ENCODE data around the gene SH3PXD2A. TPM values are rescaled to one million over a fixed set of nuclear protein-coding genes. Genes with fewer than 3 reads are reported as not detected.

SH3PXD2A gene
- total RNA-seq, 2 experiments from 2014 or later, result 7.8 to 8.5 TPM

- H3K27me3 Mint-ChIP-seq (ENCODE audit: low read depth), result no peaks in the 10 kb centered on the region
- no peak for DNase-seq
- intact Hi-C loops (cut with micrococcal nuclease), result no loop called here
- H3K27ac Mint-ChIP-seq, result no peak overlapping the region
- H3K4me3 Mint-ChIP-seq, result no peak overlapping the region
- no peaks in the 10 kb centered on the region for H3K9me3 Mint-ChIP-seq
- H3K36me3 Mint-ChIP-seq (ENCODE audit: low read depth), result no peaks in the 10 kb centered on the region
- no peaks in the 10 kb centered on the region for H3K4me1 Mint-ChIP-seq (ENCODE audit: low read depth)
- CTCF ChIA-PET, result interaction anchor here (1.2 kb wide), 1 partner anchor 86 kb away, joined by 3 read pairs; no protein-coding TSS in a partner anchor
Measured at GRCh38 chr10:103600325-103600724, 255.1 kb downstream of the SH3PXD2A start.

DNA sequence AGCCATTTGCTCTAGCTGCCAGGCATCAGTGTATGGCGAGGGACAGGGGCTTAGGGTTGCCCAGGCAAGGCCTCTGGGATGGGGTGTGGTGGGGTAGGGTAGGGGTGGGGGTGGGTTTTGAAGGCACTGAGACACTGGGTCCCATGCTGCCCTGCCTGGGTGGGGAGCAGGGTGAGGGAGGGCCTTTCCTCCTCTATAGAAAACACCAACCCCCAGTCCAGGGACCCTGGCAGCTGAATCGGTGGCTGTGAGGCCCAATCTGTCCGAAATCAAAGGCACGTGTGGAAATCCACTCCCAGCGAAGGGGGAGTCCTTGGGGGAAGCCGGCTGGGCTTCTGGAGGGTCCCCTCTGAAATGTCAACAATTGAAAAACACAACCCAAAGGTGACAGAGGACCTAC, 255.5 kb downstream of the SH3PXD2A start:
- no peak for DNase-seq
- no peaks in the 10 kb centered on the region for H3K4me1 Mint-ChIP-seq (ENCODE audit: low read depth)
- H3K27me3 Mint-ChIP-seq (ENCODE audit: low read depth), result no peaks in the 10 kb centered on the region
- intact Hi-C loops (cut with micrococcal nuclease), result loop anchor here (1.0 to 2.0 kb wide), 2 partner anchors 86 to 259 kb away; no protein-coding TSS in a partner anchor
- H3K4me3 Mint-ChIP-seq, result no peak overlapping the region
- no peaks in the 10 kb centered on the region for H3K36me3 Mint-ChIP-seq (ENCODE audit: low read depth)
- CTCF ChIA-PET, result interaction anchor here (1.4 to 4.1 kb wide), 3 partner anchors 10 to 90 kb away, joined by 3 to 29 read pairs (median 9); no protein-coding TSS in a partner anchor
- no peak overlapping the region for H3K27ac Mint-ChIP-seq
- H3K9me3 Mint-ChIP-seq, result no peaks in the 10 kb centered on the region

- no peak for DNase-seq
- Mint-ChIP-seq H3K27me3 (ENCODE audit: low read depth) (no peaks in the 10 kb centered on the region), H3K36me3 (ENCODE audit: low read depth) (no peaks in the 10 kb centered on the region), H3K9me3 (no peaks in the 10 kb centered on the region), H3K4me3 (no peak overlapping the region), H3K4me1 (ENCODE audit: low read depth) (no peaks in the 10 kb centered on the region), H3K27ac (no peak overlapping the region)
- intact Hi-C loops (cut with micrococcal nuclease), result loop anchor here (1.0 to 2.0 kb wide), 2 partner anchors 87 to 260 kb away; no protein-coding TSS in a partner anchor
- CTCF ChIA-PET, result interaction anchor here (1.0 to 4.1 kb wide), 4 partner anchors 10 to 98 kb away, joined by 3 to 29 read pairs (median 6); no protein-coding TSS in a partner anchor
Measured at GRCh38 chr10:103599211-103599610, 256.2 kb downstream of the SH3PXD2A start.

- CTCF ChIA-PET, result interaction anchor here (0.7 to 4.1 kb wide), 7 partner anchors 11 to 253 kb away, joined by 3 to 29 read pairs (median 3); no protein-coding TSS in a partner anchor
- Mint-ChIP-seq H3K9me3 (no peaks in the 10 kb centered on the region), H3K27ac (no peak overlapping the region)
Measured at GRCh38 chr10:103598654-103599115, 256.7 kb downstream of the SH3PXD2A start.

GRCh38 chr10:103597003-103597402, 258.4 kb downstream of the SH3PXD2A start:
- Mint-ChIP-seq H3K4me1 (ENCODE audit: low read depth) (no peaks in the 10 kb centered on the region), H3K27ac (no peak overlapping the region), H3K27me3 (ENCODE audit: low read depth) (no peaks in the 10 kb centered on the region), H3K36me3 (ENCODE audit: low read depth) (no peaks in the 10 kb centered on the region), H3K9me3 (no peaks in the 10 kb centered on the region), H3K4me3 (no peak overlapping the region)
- CTCF ChIA-PET, result interaction anchor here (0.6 to 4.1 kb wide), 5 partner anchors 9 to 92 kb away, joined by 3 to 29 read pairs (median 3); no protein-coding TSS in a partner anchor
- no peak for DNase-seq
- intact Hi-C loops (cut with micrococcal nuclease), result no loop called here

More at GRCh38 chr10:103598654-103599115, 256.7 kb downstream of the SH3PXD2A start:
- intact Hi-C loops (cut with micrococcal nuclease), result loop anchor here (1.0 to 2.0 kb wide), 2 partner anchors 88 to 260 kb away; no protein-coding TSS in a partner anchor
- Mint-ChIP-seq H3K27me3 (ENCODE audit: low read depth) (no peaks in the 10 kb centered on the region), H3K4me1 (ENCODE audit: low read depth) (no peaks in the 10 kb centered on the region), H3K4me3 (no peak overlapping the region), H3K36me3 (ENCODE audit: low read depth) (no peaks in the 10 kb centered on the region)
- DNase-seq, result peak; percentile 60

GRCh38 chr10:103595933-103596726, 259.2 kb downstream of the SH3PXD2A start:
- H3K9me3 Mint-ChIP-seq, result no peaks in the 10 kb centered on the region
- no peaks in the 10 kb centered on the region for H3K36me3 Mint-ChIP-seq (ENCODE audit: low read depth)
- no peak overlapping the region for H3K4me3 Mint-ChIP-seq
- intact Hi-C loops (cut with micrococcal nuclease), result no loop called here
- CTCF ChIA-PET, result interaction anchor here (0.6 to 4.1 kb wide), 4 partner anchors 9 to 91 kb away, joined by 3 to 29 read pairs (median 3); no protein-coding TSS in a partner anchor
- H3K27ac Mint-ChIP-seq, result no peak overlapping the region
- no peaks in the 10 kb centered on the region for H3K4me1 Mint-ChIP-seq (ENCODE audit: low read depth)
- DNase-seq, result no peak
- H3K27me3 Mint-ChIP-seq (ENCODE audit: low read depth), result no peaks in the 10 kb centered on the region

DNA sequence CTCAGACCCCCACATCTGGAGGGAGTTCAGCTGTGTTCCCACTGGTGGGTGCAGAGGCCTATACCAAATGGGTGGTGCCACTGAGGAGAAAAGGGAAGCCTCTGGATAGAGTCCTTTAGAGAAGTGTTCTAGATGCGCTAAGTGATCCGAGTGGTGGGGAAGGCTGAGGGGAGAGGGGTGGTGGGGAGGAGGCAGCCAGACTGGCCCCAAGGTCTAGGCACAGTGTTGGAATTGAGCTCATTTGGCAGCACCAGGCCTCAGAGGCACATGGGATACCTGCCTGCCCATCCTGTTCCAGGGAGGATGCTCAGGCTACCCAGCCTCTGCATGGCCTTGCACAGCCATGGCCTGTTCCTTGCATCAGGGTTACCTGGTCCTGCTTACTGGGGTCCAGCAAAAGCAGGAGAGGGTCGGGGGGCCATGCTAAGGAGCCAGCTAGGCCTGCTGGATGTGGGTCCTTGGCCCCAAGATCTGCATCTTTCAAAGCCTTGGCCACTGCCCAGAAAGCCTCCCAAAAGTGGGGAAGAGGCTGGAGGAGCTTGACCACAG, 262.3 kb downstream of the SH3PXD2A start:
- Mint-ChIP-seq H3K4me3 (no peak overlapping the region), H3K27ac (no peak overlapping the region), H3K36me3 (ENCODE audit: low read depth) (no peaks in the 10 kb centered on the region), H3K9me3 (no peaks in the 10 kb centered on the region), H3K27me3 (ENCODE audit: low read depth) (no peaks in the 10 kb centered on the region), H3K4me1 (ENCODE audit: low read depth) (no peaks in the 10 kb centered on the region)
- CTCF ChIA-PET, result interaction anchor here (0.6 to 3.1 kb wide), 9 partner anchors 9 to 255 kb away, joined by 3 to 12 read pairs (median 5); no protein-coding TSS in a partner anchor
- intact Hi-C loops (cut with micrococcal nuclease), result loop anchor here (2.0 to 5.0 kb wide), 2 partner anchors 101 to 176 kb away; partner anchors contain the start of gene NEURL1
- no peak for DNase-seq

DNA sequence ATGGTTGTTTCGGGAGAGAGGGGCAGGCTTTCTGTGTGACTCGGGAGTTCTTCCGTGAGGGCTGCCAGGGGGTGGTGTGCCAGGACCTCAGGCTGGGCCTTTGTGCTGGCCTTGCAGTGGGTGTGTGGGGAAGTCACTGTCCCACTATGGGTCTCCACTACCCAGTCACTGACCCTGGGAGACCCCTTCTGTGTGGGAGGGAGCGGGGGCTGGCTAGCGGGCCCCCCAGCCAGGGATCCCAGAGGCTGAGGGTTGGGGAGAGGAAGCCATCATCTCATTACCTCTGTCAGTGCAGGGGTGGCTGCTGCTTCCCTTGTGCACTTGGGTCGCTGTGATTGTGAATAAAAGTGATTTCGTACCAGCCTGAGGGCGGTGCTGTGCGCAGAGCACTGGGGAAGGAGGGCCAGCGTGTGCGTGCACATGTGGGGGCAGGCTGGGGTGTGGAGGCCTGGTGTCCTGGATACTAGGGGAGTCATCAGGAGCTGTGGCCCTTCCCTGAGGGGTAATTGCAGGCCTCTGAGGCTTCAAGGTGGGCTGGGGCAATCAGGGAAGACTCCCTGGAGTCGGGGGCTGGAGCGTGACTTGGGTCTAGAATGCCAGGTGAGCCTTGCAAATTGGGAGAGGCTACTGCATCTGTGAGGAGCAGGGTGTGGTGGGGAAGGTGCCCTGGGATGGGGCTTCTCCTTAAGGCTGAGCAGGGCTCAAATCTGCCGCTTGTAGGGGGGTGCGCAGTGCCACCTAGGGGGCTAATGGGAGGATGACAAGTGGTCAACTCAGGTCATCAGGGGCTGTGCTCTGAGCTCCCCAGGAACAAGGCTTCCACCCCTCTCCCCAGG, 263.0 kb downstream of the SH3PXD2A start:
- CTCF ChIA-PET, result interaction anchor here (0.6 to 3.1 kb wide), 10 partner anchors 8 to 254 kb away, joined by 3 to 12 read pairs (median 4); no protein-coding TSS in a partner anchor
- H3K36me3 Mint-ChIP-seq (ENCODE audit: low read depth), result no peaks in the 10 kb centered on the region
- H3K27ac Mint-ChIP-seq, result no peak overlapping the region
- no peak overlapping the region for H3K4me3 Mint-ChIP-seq
- no peaks in the 10 kb centered on the region for H3K27me3 Mint-ChIP-seq (ENCODE audit: low read depth)
- H3K4me1 Mint-ChIP-seq (ENCODE audit: low read depth), result no peaks in the 10 kb centered on the region
- intact Hi-C loops (cut with micrococcal nuclease), result loop anchor here (2.0 to 5.0 kb wide), 2 partner anchors 100 to 176 kb away; partner anchors contain the start of gene NEURL1
- peak; percentile 64 for DNase-seq
- no peaks in the 10 kb centered on the region for H3K9me3 Mint-ChIP-seq

DNA sequence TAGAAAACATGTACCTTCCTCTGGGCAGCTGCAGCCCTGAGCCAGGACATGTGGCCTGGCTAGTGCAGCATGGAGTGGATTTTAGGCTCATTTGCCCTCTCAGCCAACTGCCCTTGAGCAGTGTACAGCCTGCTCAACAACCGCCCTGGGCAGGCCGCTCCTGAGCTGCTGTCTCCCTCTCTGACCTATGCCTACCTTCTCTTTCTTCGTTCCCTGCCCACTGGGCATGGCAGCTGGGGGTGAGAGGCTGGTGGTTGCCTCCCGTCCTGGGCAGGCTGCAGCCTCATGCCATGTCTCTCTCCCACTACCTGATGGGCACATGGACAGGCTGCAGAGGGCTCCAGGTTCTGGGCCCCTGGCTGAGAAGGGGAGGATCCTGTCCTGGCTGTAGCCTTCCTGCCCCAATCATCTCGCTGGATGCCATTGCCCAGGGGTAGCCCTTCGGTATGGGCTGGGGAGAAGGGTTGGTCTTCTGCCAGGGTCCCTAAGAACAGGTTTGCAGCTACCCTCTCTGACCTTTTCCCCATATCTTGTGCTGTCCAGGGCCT, 264.6 kb downstream of the SH3PXD2A start:
- Mint-ChIP-seq H3K36me3 (ENCODE audit: low read depth) (no peaks in the 10 kb centered on the region), H3K4me1 (ENCODE audit: low read depth) (no peaks in the 10 kb centered on the region), H3K9me3 (no peaks in the 10 kb centered on the region), H3K4me3 (no peak overlapping the region), H3K27ac (no peak overlapping the region), H3K27me3 (ENCODE audit: low read depth) (no peaks in the 10 kb centered on the region)
- intact Hi-C loops (cut with micrococcal nuclease), result loop anchor here (5.0 kb wide), 1 partner anchor 99 kb away; the partner anchor contains the start of gene NEURL1
- CTCF ChIA-PET, result interaction anchor here (0.7 to 3.1 kb wide), 3 partner anchors 8 to 95 kb away, joined by 3 to 12 read pairs (median 4); no protein-coding TSS in a partner anchor
- DNase-seq, result no peak

DNA sequence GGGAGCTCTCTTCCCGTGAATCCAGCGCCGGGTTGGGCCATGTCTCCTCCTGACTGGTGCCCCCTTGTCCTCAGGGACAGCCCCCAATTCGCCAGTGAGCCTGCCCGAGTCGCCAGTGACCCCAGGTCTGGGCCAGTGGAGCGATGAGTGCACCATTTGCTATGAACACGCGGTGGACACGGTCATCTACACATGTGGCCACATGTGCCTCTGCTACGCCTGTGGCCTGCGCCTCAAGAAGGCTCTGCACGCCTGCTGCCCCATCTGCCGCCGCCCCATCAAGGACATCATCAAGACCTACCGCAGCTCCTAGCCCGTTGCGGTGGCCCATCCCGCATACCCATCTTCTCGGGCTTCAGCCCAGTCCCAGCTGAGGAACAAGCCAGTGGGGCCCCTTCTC, 265.3 kb downstream of the SH3PXD2A start:
- CTCF ChIA-PET, result interaction anchor here (1.0 to 2.4 kb wide), 2 partner anchors 15 to 96 kb away, joined by 4 to 13 read pairs; no protein-coding TSS in a partner anchor
- Mint-ChIP-seq H3K27ac (no peak overlapping the region), H3K4me3 (no peak overlapping the region), H3K4me1 (ENCODE audit: low read depth) (no peaks in the 10 kb centered on the region), H3K9me3 (no peaks in the 10 kb centered on the region), H3K27me3 (ENCODE audit: low read depth) (no peaks in the 10 kb centered on the region), H3K36me3 (ENCODE audit: low read depth) (no peaks in the 10 kb centered on the region)
- intact Hi-C loops (cut with micrococcal nuclease), result loop anchor here (5.0 kb wide), 1 partner anchor 98 kb away; the partner anchor contains the start of gene NEURL1
- DNase-seq, result no peak

DNA sequence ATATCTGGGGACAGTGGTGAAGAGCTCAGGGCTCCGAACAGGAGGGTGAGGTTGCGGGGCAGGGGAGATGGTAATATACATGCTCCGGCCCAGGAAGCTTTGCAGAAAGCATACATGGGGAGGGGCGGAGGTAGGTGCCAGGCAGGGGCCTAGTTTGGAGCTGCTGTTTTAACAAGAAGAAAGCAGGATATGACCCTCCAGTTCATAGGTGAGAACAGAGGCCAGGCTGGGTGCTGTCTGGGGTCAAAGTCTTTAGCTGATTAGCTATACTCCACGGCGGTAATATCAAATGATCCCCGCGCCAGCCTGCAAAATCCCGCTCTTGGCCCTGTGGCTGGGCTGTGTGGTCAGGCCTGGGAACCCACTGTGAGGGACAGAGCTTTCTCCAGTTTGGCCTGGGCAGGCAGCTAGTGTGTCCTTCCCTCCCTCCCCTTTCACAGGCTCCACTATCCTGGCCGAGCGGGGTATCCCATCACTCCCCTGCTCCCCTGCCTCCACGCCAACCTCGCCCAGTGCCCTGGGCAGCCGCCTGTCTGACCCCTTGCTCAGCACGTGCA, 266.2 kb downstream of the SH3PXD2A start:
- Mint-ChIP-seq H3K4me3 (no peak overlapping the region), H3K9me3 (no peaks in the 10 kb centered on the region), H3K36me3 (ENCODE audit: low read depth) (no peaks in the 10 kb centered on the region), H3K27ac (no peak overlapping the region), H3K4me1 (ENCODE audit: low read depth) (no peaks in the 10 kb centered on the region), H3K27me3 (ENCODE audit: low read depth) (no peaks in the 10 kb centered on the region)
- intact Hi-C loops (cut with micrococcal nuclease), result no loop called here
- CTCF ChIA-PET, result interaction anchor here (0.7 to 2.4 kb wide), 4 partner anchors 16 to 100 kb away, joined by 3 to 13 read pairs (median 4); no protein-coding TSS in a partner anchor
- DNase-seq, result no peak

Data from activated naive CD4-positive, alpha-beta T cell treated with anti-CD3 and anti-CD28 coated beads for 36 hours (primary cell).